Effector CD8-positive, alpha-beta T cell (primary cell): ENCODE measurements around the gene DPH6.
"Not testable (repeated sequence)": the region's sequence is repeated elsewhere in the genome, so short reads cannot be mapped to it uniquely, and the experiment has no call there.

Experiments
- DNase-seq: peaks from one replicate; lab custom pipeline; 2025; lab: John Stamatoyannopoulos, UW

The DPH6 gene

DNA sequence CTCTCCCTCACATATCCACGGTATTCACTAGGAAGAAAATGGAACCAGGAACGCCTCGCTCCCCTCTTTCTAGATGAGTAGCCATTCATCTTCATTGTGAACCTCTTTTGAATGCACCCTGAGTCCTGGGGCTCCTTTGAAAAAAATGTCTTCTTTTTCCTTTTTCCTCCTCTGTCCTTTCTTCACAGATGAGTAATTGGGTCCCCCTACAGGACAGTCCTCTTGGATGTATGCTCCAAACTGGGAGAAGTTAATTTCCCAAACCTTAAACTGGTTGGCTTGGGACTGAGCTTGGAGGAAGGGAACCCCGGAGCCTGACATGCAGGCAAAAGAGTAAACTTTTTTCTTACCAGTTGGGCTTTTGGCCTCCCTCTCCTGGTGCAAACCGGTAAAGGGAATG is 108.8 kb downstream of the DPH6 start:
- no peak for DNase-seq

- no peak for DNase-seq
These were observed 109.5 kb downstream of the DPH6 start for GRCh38 chr15:35436422-35436821.

- no peak for DNase-seq
These were observed 114.7 kb downstream of the DPH6 start for GRCh38 chr15:35431281-35431680.

DNA sequence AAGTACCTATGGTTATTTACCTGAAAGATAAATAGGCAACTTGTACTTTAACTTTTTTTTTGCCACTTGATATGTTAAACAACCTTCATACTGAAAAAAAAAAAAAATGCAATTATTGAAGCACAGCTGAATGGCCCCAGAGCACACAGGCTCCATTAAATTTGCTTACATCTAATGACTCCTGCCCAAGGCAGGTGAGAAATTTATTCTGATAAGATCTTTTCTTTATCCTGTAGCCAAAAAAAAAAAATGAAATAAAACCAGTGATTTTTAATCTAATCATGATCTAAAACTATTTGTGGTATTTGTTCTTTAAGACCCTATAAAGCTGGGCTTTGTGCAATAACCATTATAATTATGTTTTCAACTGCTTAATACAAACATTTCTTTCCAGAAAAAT is 115.7 kb downstream of the DPH6 start:
- DNase-seq = no peak

DNA sequence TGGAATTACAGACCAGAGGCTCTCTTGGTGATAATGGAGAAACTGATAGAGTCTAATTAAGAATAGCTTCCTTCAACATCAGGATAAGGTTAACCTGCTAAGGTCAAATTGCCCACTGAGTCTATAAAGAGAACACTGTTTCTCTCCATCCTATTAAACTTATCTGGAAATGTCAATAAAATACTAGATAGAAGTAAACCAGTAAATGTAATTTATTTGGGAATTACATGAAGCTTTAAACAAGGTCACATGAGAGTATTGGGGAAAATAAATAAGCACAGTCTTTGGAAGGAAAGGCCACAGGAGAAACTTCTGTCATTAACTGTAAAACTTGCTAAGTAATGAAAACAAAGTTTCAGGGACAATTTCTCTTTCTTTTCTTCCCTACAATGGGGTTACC is 118.5 kb downstream of the DPH6 start:
- no peak for DNase-seq

DNA sequence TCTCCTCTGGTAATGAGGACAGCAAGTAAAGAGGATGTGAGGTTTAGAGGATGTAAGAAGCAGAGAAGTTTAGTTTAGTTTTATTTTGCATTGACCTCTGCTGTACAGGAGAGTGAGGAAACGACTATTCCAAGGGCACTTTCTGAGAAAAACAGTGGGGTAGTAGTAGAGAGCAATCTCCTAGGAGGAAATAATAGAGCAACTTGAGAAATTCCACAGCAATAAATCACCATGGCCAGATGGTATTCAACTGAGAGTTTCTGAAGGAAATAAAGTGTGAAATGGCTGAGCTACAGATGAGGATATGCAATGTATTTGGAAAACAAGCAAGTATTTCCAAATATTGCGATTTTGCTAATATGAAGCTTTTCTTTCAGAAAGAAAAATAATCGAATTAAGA is 118.9 kb downstream of the DPH6 start:
- DNase-seq = no peak

GRCh38 chr15:35410775-35411174 is 135.2 kb downstream of the DPH6 start:
- DNase-seq = no peak

- DNase-seq = no peak
These were observed 146.1 kb downstream of the DPH6 start for GRCh38 chr15:35399901-35400300.

GRCh38 chr15:35397027-35397426 is 148.9 kb downstream of the DPH6 start:
- no peak for DNase-seq

- DNase-seq = no peak
These were observed 151.5 kb downstream of the DPH6 start for GRCh38 chr15:35394416-35394815.

GRCh38 chr15:35393398-35393797 is 152.6 kb downstream of the DPH6 start:
- no peak for DNase-seq

DNA sequence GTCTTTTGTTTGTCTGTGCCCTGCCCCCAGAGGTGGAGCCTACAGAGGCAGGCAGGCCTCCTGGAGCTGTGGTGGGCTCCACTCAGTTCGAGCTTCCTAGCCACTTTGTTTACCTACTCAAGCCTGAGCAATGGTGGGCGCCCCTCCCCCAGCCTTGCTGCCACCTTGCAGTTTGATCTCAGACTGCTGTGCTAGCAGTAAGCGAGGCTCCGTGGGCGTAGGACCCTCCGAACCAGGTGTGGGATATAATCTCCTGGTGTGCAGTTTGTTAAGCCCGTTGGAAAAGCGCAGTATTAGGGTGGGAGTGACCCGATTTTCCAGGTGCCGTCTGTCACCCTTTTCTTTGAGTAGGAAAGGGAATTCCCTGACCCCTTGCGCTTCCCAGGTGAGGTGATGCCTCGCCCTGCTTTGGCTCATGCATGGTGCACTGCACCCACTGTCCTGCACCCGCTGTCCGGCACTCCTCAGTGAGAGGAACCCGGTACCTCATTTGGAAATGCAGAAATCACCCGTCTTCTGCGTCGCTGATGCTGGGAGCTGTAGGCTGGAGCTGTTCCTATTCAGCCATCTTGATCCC is 154.5 kb downstream of the DPH6 start:
- not testable (repeated sequence) for DNase-seq

DNA sequence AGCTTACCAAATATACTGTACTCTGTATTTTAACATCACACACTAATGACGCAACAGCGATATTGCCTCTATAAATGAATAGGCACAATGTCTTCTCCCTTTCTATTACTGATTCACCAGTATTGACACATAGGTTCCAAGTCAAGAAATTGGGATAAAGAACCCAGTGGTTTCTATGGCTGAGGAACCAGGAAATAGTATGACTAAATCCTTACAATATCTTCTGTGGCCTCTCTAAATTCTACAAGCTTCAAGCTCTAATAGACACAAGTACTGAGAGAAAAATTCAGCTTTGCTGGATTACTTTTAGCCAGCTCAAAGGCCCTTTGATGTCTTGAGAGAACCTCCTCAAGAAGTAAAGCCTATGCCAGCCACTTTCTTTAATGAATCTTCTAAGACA is 162.5 kb downstream of the DPH6 start:
- DNase-seq = no peak

DNA sequence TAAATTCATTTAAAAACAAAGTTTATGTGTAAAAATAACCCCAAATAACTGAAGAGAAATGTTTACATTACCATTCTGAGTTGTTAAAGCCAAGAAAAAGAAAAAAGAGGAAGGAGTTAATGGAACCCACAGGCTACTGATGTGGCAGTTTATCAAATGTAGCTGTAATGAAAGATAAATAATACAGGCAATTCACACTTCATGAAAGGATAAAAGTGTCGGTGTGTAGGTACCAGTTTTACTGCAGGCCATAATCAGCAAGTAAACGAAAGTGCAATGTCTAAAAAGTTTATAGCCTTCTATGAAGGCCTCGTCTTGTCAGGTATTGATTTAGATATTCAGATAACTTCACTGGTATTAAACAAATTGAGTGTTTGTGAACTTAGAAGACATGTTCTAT is 164.6 kb downstream of the DPH6 start:
- no peak for DNase-seq

- no peak for DNase-seq
These were observed 166.0 kb downstream of the DPH6 start for GRCh38 chr15:35379972-35380371.

GRCh38 chr15:35378454-35378853 is 167.5 kb downstream of the DPH6 start:
- not testable (repeated sequence) for DNase-seq

GRCh38 chr15:35376707-35377106 is 169.3 kb downstream of the DPH6 start:
- no peak for DNase-seq

DNA sequence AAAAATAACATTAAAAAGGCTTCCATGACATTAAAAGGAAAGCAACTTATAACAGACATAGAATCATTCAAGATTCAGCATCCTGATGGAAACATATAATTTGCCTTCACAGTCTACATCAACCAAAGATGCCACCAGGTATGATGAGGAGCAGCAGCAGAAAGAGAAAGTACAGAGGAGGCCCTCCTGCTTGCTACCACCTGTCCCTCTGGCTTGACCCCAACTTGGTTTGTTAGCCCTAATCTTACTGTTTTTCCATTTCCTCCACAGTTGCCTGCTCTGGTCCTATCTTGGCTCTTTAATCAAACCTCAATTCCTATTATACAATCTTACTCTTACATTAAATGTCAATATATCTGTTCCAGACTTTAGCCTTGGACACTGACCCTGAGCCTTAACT is 171.3 kb downstream of the DPH6 start:
- no peak for DNase-seq

DNA sequence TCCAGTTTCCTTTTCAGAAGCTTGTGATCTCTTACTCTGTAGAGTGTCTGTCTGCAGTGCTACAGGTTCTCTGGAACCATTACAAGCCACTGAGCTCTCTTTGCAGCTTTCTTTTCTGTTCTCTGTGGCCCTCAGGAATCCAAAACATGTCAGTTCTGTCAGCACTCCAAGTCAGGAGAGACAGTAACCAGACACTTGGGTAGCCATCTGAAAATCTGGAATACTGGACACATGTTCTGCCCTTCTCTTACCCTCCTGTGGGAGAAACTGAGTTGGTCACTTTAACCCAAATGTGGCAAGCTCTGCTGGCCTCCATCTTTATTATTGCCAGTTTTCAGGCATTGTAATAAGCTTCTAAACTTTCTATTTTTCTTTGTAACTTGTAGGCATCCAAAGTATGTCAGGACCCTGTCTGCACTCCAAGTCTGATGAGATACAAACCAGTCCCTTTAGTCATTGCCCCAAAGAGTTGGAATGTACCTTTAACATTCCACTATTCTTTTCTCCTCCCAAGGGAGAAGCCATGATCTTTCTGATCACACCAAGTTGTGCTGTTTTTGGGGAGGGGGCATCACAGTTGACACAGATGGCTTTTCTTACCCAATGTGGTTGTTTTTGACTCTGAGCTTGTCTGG is 183.7 kb downstream of the DPH6 start:
- DNase-seq = no peak

DNA sequence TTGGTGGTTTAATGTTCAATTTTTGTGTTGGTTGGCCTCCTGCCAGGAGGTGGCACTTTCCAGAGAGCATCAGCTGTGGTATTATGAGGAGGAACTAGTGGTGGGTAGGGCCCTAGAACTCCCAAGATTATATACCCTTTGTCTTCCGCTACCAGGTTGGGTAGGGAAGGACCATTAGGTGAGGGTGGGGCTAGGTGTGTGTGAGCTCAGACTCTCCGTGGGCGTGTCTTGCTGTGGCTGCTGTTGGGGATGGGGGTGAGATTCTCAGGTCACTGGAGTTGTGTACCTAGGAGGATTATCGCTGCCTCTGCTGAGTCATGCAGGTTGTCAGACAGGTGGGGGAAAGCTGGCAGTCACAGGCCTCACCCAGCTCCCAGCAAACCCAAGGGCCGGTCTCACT is 187.1 kb downstream of the DPH6 start:
- no peak for DNase-seq

GRCh38 chr15:35351059-35351458 is 194.9 kb downstream of the DPH6 start:
- DNase-seq = no peak

DNA sequence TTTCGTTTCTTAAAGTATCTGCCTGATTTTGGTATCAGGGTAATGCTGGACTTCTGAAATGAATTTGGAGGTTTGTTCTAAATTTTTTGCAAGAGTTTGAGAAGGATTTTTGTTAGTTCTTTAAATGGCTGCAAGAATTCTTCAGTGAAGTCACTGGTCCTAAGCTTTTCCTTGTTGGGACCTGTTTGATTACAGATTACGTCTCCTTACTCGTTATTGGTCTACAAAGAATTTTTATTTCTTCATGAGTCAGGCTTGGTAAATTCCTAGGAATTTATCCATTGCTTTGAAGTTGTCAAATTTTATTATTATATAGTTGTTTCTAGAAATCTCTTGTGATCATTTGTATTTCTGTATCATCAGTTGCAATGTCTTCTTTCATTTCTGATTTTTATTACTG is 196.0 kb downstream of the DPH6 start:
- no peak for DNase-seq

DNA sequence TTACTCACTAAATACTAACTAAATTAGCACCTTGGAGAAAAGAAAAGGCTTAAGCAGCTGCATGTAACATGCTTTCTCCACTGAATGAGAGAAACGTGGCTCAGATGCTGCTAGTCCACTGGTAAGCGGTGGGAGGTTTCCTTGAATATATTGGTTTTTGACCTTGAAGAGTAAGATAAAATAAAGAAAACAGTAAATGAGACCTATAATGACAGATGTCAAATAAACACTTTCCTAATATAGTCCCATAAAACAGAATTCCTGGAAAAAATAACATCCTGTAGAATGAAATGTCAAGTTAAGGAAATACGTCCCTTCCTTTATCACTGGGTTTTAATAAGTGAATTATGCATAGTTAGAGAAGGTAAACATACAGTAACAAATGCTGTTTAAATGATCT is 215.0 kb downstream of the DPH6 start:
- no peak for DNase-seq

- DNase-seq = no peak
These were observed 215.8 kb downstream of the DPH6 start for GRCh38 chr15:35330048-35330695.
